ENCODE measurements around the gene LMTK2. TPM values are rescaled to one million over a fixed set of nuclear protein-coding genes. Genes with fewer than 3 reads are reported as not detected.

LMTK2 gene
- 5.4 and 5.9 TPM in 2 replicates for total RNA-seq (ENCODE audit: low replicate concordance)

DNA sequence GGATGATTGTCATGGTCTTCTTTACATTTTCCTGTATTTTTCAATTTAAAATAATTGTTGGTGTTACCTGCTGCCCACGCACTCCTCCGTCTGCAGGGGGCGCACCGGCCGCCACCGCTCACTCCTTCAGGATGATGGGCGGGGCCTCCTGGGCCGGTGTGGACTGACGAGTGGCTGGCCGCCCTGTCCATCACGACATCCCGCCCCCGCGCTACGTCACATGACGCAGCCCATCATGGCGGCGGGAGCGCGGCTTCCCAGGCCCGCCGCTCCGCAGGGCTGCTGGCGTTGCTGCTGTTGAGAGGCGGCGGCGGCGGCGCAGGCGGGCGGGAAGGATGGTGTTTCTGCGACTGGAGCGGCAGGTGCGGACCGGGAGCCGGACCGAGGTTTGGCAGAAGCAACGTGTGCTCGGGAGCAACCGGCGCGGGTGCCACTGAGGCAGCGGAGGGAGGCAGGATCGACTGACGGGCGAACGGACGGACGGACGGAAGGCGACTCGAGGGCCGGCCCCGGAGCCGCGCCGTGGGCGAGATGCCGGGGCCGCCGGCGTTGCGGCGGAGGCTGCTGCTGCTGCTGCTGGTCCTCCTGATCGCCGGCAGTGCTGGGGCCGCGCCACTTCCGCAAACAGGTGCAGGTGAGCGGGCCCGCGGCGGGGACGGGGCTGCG is at the start of gene LMTK2:
TSS of gene LMTK2 (plus strand) at position 216 of the 666 bp plus-strand sequence. CDS start at position 532, 316 bp downstream.

GRCh38 chr7:98211221-98211675 is 104.6 kb downstream of the LMTK2 start, which contains the start of gene BHLHA15:
BHLHA15 (plus strand) TSS chr7:98211439; CDS start chr7:98212310, 871 bp downstream.

GRCh38 chr7:98251601-98252424 is 145.2 kb downstream of the LMTK2 start, which contains the start of gene TECPR1:
TECPR1 (minus strand) TSS chr7:98252232; CDS start chr7:98246146, 6,086 bp downstream.

Other genes starting within 250 kb of the LMTK2 start
- 9.7 and 58.9 TPM in 2 replicates for gene ASNS, start 234.5 kb upstream of the LMTK2 start, total RNA-seq (ENCODE audit: low replicate concordance)
- gene OCM2, start 116.7 kb upstream of the LMTK2 start, total RNA-seq (ENCODE audit: low replicate concordance) = not detected in 2 replicates
- 0.38 TPM in 1 of 2 replicates, not detected in the other for gene BHLHA15, start 104.6 kb downstream of the LMTK2 start, total RNA-seq (ENCODE audit: low replicate concordance)
- gene TECPR1, start 145.4 kb downstream of the LMTK2 start, total RNA-seq (ENCODE audit: low replicate concordance) = 11.9 and 21.8 TPM in 2 replicates
- 87.8 and 122 TPM in 2 replicates for gene BRI3, start 174.8 kb downstream of the LMTK2 start, total RNA-seq (ENCODE audit: low replicate concordance)

Measured in smooth muscle cell of the coronary artery (primary cell).